ENCODE data around the gene NFKBIA.
A peak's percentile ranks its signal among the peaks of the same experiment; 100 is the strongest.
"Not testable (repeated sequence)": the region's sequence is repeated elsewhere in the genome, so short reads cannot be mapped to it uniquely, and the experiment has no call there.

The NFKBIA gene

GRCh38 chr14:35385042-35385839 lies 19.3 kb downstream of the NFKBIA start:
- TF ChIP-seq MYC (IDR thresholded peaks at IDR 0.05; ENCODE audit: low read depth, low read length) = no peak
- TF ChIP-seq POLR2A (IDR thresholded peaks at IDR 0.05; ENCODE audit: extremely low read depth, insufficient read length) = no peak
- TF ChIP-seq, protein P1, sequence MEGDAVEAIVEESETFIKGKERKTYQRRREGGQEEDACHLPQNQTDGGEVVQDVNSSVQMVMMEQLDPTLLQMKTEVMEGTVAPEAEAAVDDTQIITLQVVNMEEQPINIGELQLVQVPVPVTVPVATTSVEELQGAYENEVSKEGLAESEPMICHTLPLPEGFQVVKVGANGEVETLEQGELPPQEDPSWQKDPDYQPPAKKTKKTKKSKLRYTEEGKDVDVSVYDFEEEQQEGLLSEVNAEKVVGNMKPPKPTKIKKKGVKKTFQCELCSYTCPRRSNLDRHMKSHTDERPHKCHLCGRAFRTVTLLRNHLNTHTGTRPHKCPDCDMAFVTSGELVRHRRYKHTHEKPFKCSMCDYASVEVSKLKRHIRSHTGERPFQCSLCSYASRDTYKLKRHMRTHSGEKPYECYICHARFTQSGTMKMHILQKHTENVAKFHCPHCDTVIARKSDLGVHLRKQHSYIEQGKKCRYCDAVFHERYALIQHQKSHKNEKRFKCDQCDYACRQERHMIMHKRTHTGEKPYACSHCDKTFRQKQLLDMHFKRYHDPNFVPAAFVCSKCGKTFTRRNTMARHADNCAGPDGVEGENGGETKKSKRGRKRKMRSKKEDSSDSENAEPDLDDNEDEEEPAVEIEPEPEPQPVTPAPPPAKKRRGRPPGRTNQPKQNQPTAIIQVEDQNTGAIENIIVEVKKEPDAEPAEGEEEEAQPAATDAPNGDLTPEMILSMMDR (IDR thresholded peaks at IDR 0.05; ENCODE audit: low read depth, low read length) = no peak
- TF ChIP-seq, protein P2, sequence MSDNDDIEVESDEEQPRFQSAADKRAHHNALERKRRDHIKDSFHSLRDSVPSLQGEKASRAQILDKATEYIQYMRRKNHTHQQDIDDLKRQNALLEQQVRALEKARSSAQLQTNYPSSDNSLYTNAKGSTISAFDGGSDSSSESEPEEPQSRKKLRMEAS (IDR thresholded peaks at IDR 0.05; ENCODE audit: low read depth, low read length) = no peak
- DNase-seq (ENCODE audit: low read depth) = peak; percentile 69
- H3K4me3 ChIP-seq (ENCODE audit: low read depth, low read length) = no peak overlapping the region

- DNase-seq (ENCODE audit: low read depth) = no peak
- H3K4me3 ChIP-seq (ENCODE audit: low read depth, low read length) = no peak overlapping the region
- TF ChIP-seq, protein P2 (IDR thresholded peaks at IDR 0.05; ENCODE audit: low read depth, low read length) = no peak
- TF ChIP-seq MYC (IDR thresholded peaks at IDR 0.05; ENCODE audit: low read depth, low read length) (no peak), POLR2A (IDR thresholded peaks at IDR 0.05; ENCODE audit: extremely low read depth, insufficient read length) (no peak)
- TF ChIP-seq, protein P1 (IDR thresholded peaks at IDR 0.05; ENCODE audit: low read depth, low read length) = no peak
Observed at GRCh38 chr14:35384455-35385041, 20.0 kb downstream of the NFKBIA start.

- no peak for DNase-seq (ENCODE audit: low read depth)
- TF ChIP-seq MYC (IDR thresholded peaks at IDR 0.05; ENCODE audit: low read depth, low read length) (no peak), POLR2A (IDR thresholded peaks at IDR 0.05; ENCODE audit: extremely low read depth, insufficient read length) (no peak)
- TF ChIP-seq, protein P2 (IDR thresholded peaks at IDR 0.05; ENCODE audit: low read depth, low read length) = no peak
- TF ChIP-seq, protein P1 (IDR thresholded peaks at IDR 0.05; ENCODE audit: low read depth, low read length) = no peak
- H3K4me3 ChIP-seq (ENCODE audit: low read depth, low read length) = no peak overlapping the region
Observed at GRCh38 chr14:35383569-35384454, 20.7 kb downstream of the NFKBIA start.

- peak; percentile 67 for DNase-seq (ENCODE audit: low read depth)
- H3K4me3 ChIP-seq (ENCODE audit: low read depth, low read length) = no peak overlapping the region
- TF ChIP-seq POLR2A (IDR thresholded peaks at IDR 0.05; ENCODE audit: extremely low read depth, insufficient read length) (no peak), MYC (IDR thresholded peaks at IDR 0.05; ENCODE audit: low read depth, low read length) (no peak)
- TF ChIP-seq, protein P2 (IDR thresholded peaks at IDR 0.05; ENCODE audit: low read depth, low read length) = no peak
- TF ChIP-seq, protein P1 (IDR thresholded peaks at IDR 0.05; ENCODE audit: low read depth, low read length) = no peak
Observed at GRCh38 chr14:35380794-35381193, 23.8 kb downstream of the NFKBIA start.

DNA sequence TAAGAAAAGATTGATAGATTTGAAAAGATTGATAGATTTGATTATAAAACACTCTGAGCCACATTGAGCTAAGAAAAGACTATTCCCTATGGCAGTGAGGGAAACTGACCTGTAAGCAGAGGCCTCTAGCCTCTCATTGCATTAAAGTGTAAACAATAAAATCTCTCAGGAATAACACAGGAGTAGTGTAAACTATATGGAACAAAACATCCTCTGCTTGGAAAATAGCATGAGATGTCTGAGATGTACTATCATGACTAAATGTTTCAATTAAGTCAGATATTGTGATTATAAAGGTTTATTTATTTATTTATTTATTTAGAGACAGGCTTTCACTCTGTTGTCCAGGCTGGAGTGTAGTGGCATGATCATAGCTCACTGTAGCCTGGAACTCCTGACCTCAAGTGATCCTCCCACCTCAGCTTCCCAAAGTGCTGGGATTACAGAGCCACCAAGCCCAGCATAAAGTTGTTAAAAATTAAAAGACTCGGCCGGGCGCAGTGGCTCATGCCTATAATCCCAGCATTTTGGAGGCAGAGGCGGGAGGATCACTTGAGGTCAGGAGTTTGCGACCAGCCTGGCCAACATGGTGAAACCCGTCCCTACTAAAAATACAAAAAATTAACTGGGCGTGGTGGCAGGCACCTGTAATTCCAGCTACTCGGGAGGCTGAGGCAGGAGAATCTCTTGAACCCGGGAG lies 25.2 kb downstream of the NFKBIA start:
- DNase-seq (ENCODE audit: low read depth); H3K4me3 ChIP-seq (ENCODE audit: low read depth, low read length): not testable (repeated sequence)

Data from NB4 (cell line).